Brain microvascular endothelial cell (primary cell): ENCODE measurements around the gene ENPP1.

Source experiments
- DNase-seq: peaks from one replicate; pipeline ENCODE4 v3.0.0-alpha.2; 2020
- H3K27ac ChIP-seq: fragments of 250-450 bp; sonication (Bioruptor Pico); 2 replicates; pipeline ENCODE4 v1.5.1; 2020; ENCODE audit warnings: mild to moderate bottlenecking, moderate library complexity
- H3K27me3 ChIP-seq: fragments of 250-450 bp; sonication (Bioruptor Pico); replicated peaks from 2 replicates; pipeline ENCODE4 v1.5.1; 2020; ENCODE audit warnings: mild to moderate bottlenecking
- H3K36me3 ChIP-seq: fragments of 250-450 bp; sonication (Bioruptor Pico); replicated peaks from 2 replicates; pipeline ENCODE4 v1.5.1; 2020; ENCODE audit warnings: mild to moderate bottlenecking
- H3K4me3 ChIP-seq: 2 replicates; pipeline ENCODE4 v1.5.1; 2011; ENCODE audit warnings: low read depth, mild to moderate bottlenecking, control low read depth, low read length, moderate library complexity
- in situ Hi-C: cut with HindIII; loops from 2 replicates; pipeline ENCODE4 v1.10.0; 2017; ENCODE audit warnings: low sequenced_read_pairs, low pct_ligation_motif_present
- TF ChIP-seq, protein P1 (sequence below): IDR thresholded peaks from 2 replicates; pipeline ENCODE4 v1.5.1; 2011; ENCODE audit warnings: low read depth, mild to moderate bottlenecking, moderate library complexity, low read length, control low read depth, inconsistent platforms; ENCODE audit errors: missing control alignments

Gene ENPP1

DNA sequence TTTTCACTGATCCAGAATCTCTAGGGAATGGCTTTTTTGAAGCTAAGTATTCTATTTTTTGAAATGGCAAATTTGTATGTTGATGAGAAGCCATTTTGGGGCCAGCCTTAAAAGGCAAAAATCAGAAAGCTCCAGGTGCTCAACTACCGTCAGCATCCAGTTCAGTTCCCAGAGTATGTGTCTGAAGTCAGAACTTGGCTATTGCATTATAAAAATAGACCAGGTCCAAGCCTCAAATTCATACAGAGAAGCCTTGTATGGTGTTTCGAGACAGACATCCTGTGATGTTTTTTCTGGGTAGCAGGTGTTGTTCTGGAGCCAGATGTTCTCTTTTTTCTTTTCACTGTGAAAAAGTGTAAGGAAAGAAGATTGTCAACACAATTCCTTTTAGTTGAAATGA is 75.2 kb downstream of the ENPP1 start:
- H3K36me3 ChIP-seq = no peaks in the 10 kb centered on the region
- in situ Hi-C loops = no loop called here
- TF ChIP-seq, protein P1, sequence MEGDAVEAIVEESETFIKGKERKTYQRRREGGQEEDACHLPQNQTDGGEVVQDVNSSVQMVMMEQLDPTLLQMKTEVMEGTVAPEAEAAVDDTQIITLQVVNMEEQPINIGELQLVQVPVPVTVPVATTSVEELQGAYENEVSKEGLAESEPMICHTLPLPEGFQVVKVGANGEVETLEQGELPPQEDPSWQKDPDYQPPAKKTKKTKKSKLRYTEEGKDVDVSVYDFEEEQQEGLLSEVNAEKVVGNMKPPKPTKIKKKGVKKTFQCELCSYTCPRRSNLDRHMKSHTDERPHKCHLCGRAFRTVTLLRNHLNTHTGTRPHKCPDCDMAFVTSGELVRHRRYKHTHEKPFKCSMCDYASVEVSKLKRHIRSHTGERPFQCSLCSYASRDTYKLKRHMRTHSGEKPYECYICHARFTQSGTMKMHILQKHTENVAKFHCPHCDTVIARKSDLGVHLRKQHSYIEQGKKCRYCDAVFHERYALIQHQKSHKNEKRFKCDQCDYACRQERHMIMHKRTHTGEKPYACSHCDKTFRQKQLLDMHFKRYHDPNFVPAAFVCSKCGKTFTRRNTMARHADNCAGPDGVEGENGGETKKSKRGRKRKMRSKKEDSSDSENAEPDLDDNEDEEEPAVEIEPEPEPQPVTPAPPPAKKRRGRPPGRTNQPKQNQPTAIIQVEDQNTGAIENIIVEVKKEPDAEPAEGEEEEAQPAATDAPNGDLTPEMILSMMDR = no peak
- H3K4me3 ChIP-seq = no peak overlapping the region
- H3K27ac ChIP-seq = no peak overlapping the region
- H3K27me3 ChIP-seq = no peaks in the 10 kb centered on the region
- DNase-seq = no peak

DNA sequence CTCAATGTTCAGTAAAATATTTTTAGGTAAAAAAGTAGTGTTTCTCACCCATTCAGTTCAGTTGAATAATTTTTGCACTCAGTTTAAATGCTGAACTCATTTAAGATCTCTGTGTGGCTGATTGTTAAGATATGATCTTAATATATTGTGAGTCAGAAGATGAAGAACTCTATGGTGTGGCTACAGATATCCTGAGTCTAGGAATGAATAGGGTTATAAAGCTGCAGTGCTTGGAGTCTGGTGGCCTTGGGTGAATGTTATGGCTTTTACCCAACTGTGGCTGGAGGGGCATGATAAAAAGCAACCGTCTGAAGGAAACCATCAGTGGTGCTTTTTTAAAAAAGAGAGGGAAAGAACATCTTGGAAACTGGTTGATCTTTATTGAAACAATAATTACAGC is 77.4 kb downstream of the ENPP1 start:
- TF ChIP-seq, protein P1 = no peak
- no peaks in the 10 kb centered on the region for H3K27me3 ChIP-seq
- no peak overlapping the region for H3K4me3 ChIP-seq
- no peak for DNase-seq
- H3K27ac ChIP-seq = no peak overlapping the region
- in situ Hi-C loops = no loop called here
- no peaks in the 10 kb centered on the region for H3K36me3 ChIP-seq

DNA sequence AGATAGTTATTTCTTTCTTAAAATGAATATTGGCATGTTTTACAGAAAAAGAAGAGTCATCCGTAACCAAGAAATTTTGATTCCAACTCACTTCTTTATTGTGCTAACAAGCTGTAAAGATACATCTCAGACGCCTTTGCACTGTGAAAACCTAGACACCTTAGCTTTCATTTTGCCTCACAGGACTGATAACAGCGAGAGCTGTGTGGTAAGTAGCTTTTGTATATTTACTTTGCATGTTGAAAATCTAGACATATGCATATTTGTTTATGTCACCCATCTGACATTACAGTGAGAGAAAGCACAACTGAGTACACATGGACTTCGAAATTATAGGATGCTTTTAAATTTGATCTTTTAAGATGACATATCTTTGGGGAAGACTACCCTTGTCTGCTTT is 78.7 kb downstream of the ENPP1 start:
- in situ Hi-C loops = no loop called here
- no peak for DNase-seq
- H3K27ac ChIP-seq = no peak overlapping the region
- no peaks in the 10 kb centered on the region for H3K36me3 ChIP-seq
- TF ChIP-seq, protein P1 = no peak
- no peak overlapping the region for H3K4me3 ChIP-seq
- H3K27me3 ChIP-seq = no peaks in the 10 kb centered on the region

DNA sequence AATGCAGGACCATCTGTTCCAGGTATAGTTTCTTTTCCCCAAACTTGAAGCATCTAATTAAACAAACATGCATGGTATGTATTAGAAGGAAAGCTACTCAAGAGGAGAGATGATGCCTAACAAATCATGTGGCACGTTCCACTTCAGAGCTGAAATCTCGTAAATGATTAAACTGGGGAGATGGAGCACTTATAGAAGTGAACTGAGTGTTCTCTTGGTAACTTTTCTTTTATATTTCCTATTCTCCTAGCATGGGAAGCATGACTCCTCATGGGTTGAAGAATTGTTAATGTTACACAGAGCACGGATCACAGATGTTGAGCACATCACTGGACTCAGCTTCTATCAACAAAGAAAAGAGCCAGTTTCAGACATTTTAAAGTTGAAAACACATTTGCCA is 82.3 kb downstream of the ENPP1 start:
- no peaks in the 10 kb centered on the region for H3K27me3 ChIP-seq
- no peak overlapping the region for H3K4me3 ChIP-seq
- H3K36me3 ChIP-seq = no peaks in the 10 kb centered on the region
- TF ChIP-seq, protein P1 = no peak
- in situ Hi-C loops = loop anchor here (10.0 kb wide), 1 partner anchor 205 kb away; no protein-coding TSS in a partner anchor
- no peak overlapping the region for H3K27ac ChIP-seq
- DNase-seq = no peak

DNA sequence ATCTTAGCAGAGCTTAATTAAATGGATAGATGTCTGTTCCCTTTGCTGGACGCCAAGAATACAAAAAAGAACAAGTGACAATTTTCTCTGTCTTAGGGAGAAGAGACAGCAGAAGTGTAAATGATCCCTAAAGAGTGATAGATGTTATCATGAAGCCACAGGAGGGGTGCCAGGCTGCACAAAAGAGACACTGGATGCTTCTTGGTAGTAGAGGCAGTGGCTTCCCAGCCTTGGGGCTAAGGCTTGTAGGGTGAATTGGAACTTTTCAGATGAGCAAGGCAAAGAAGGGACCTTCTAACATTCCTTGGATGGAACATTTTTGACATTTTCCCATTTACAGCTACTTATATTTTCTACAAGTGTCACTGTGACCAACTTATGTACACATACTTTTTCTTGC is 85.4 kb downstream of the ENPP1 start:
- Histone ChIP-seq H3K4me3 (no peak overlapping the region), H3K36me3 (no peaks in the 10 kb centered on the region), H3K27me3 (no peaks in the 10 kb centered on the region), H3K27ac (no peak overlapping the region)
- no peak for DNase-seq
- in situ Hi-C loops = loop anchor here (10.0 kb wide), 1 partner anchor 208 kb away; no protein-coding TSS in a partner anchor
- TF ChIP-seq, protein P1 = no peak
